Activated CD8-positive, alpha-beta memory T cell treated with anti-CD3 and anti-CD28 coated beads, Interleukin-2, amount 10 ng/mL, durations not matched to agents 7 days and 5 days (primary cell): ENCODE measurements around the gene ANKS1A. TPM values are rescaled to one million over a fixed set of nuclear protein-coding genes. Genes with fewer than 3 reads are reported as not detected.
"Not testable (repeated sequence)": the region's sequence is repeated elsewhere in the genome, so short reads cannot be mapped to it uniquely, and the experiment has no call there.

ENCODE experiments used
- ATAC-seq: fragments of 150-1000 bp; cut with Tn5 transposase; one replicate; pipeline ENCODE4 v1.10.0; 2021; ENCODE audit warnings: moderate library complexity
- CTCF ChIA-PET: fragments of 350-600 bp; sonication (Branson Sonifier 250); formaldehyde crosslinking; loops from one replicate; lab custom pipeline; 2021; ENCODE audit warnings: antibody characterized with exemption; lab: Charles Lee
- DNase-seq: peaks from one replicate; pipeline ENCODE4 v3.0.0-alpha.2; 2020
- H3K27ac Mint-ChIP-seq: one replicate; pipeline ENCODE4 v1.8.0; 2021; ENCODE audit warnings: mild to moderate bottlenecking, mixed read lengths
- H3K27me3 Mint-ChIP-seq: one replicate; pipeline ENCODE4 v1.8.0; 2021; ENCODE audit warnings: mixed read lengths
- H3K36me3 Mint-ChIP-seq: one replicate; pipeline ENCODE4 v1.8.0; 2021; ENCODE audit warnings: mild to moderate bottlenecking, mixed read lengths
- H3K4me1 Mint-ChIP-seq: one replicate; pipeline ENCODE4 v1.8.0; 2021; ENCODE audit warnings: mixed read lengths
- H3K4me3 Mint-ChIP-seq: one replicate; pipeline ENCODE4 v1.8.0; 2021; ENCODE audit warnings: mild to moderate bottlenecking, moderate library complexity, mixed read lengths
- H3K9me3 Mint-ChIP-seq: one replicate; pipeline ENCODE4 v1.8.0; 2022; ENCODE audit warnings: low read depth, mixed read lengths
- total RNA-seq, 2 experiments: library from RNA; stranded (reverse); gene quantifications; one replicate each; pipeline ENCODE4 v1.2.3, GENCODE V29; 2021

The ANKS1A gene
- total RNA-seq, 2 experiments from 2014 or later: 8.3 to 9.6 TPM

DNA sequence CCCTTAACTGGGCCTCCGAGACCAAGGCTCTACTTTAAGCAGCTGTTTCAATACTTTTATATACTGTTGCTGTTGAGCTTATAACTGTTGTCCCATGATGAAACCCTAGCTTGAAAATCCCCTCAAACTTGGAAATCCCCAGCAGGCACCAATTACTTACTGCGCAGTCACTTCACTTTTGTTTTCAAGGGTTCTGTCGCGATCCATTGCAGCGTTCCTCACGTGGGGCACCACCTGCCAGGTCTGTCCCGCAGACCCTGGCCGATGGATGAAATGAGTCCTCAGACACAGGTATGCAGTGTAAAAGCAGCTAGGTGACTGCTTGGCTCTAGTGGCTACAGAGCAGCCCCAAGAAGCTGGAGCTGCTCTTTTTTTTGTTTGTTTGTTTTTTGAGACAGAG lies 218.2 kb downstream of the ANKS1A start:
- H3K9me3 Mint-ChIP-seq, H3K4me3 Mint-ChIP-seq, ATAC-seq, DNase-seq, H3K4me1 Mint-ChIP-seq, H3K27ac Mint-ChIP-seq, H3K36me3 Mint-ChIP-seq: not testable (repeated sequence)
- CTCF ChIA-PET: interaction anchor here (1.3 kb wide), 2 partner anchors 9 to 33 kb away, joined by 3 to 4 read pairs; no protein-coding TSS in a partner anchor
- peaks cover 12% of the 10 kb centered on the region for H3K27me3 Mint-ChIP-seq

DNA sequence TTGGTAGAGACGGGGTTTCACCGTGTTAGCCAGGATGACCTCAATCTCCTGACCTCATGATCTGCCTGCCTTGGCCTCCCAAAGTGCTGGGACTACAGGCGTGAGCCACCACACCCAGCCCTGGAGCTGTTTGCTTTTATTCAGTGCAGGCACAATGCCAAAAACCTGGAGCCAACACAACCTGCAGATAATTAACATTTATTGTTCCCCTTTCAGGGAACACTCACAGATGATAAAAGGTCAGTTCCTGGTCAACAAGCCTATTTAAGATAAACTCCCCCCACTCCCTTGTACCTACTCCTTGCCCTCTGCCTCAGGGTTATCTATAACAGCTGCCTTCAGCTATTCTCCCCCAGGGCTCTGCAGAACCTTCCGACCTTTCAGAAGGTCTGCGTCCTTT lies 218.7 kb downstream of the ANKS1A start:
- H3K27ac Mint-ChIP-seq, ATAC-seq, H3K27me3 Mint-ChIP-seq, DNase-seq, H3K4me3 Mint-ChIP-seq, H3K9me3 Mint-ChIP-seq, H3K36me3 Mint-ChIP-seq, H3K4me1 Mint-ChIP-seq: not testable (repeated sequence)
- CTCF ChIA-PET: interaction anchor here (1.3 kb wide), 1 partner anchor 32 kb away, joined by 4 read pairs; no protein-coding TSS in a partner anchor

DNA sequence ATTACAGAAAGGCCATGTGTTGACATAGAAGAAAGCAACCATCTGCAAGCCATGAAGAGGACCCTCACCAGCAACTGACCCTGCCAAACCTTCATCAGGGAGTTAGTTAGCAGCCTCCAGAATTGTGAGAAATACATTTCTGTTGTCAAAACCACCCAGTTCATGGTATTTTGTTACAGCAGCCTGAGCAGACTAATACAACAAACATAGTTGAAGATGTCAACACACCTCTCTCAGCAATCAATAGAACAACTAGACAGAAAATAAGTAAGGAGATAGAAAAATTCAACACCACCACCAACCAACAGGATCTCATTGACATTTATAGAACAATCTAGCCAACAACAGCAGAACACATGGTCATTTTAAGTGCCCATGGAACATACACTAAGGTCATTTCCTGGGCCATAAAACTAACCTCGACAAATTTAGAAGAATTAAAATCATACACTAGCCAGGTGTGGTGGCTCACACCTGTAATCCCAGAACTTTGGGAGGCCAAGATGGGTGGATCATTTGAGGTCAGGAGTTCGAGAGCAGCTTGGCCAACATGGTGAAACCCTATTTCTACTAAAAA lies 219.3 kb downstream of the ANKS1A start:
- Mint-ChIP-seq H3K27ac (no peak overlapping the region), H3K9me3 (no peaks in the 10 kb centered on the region), H3K27me3 (peaks cover 4% of the 10 kb centered on the region), H3K36me3 (peaks cover 5% of the 10 kb centered on the region), H3K4me3 (no peak overlapping the region), H3K4me1 (peaks cover 6% of the 10 kb centered on the region)
- DNase-seq: no peak
- CTCF ChIA-PET: interaction anchor here (0.7 kb wide), 1 partner anchor 43 kb away, joined by 5 read pairs; no protein-coding TSS in a partner anchor
- ATAC-seq: no peak

DNA sequence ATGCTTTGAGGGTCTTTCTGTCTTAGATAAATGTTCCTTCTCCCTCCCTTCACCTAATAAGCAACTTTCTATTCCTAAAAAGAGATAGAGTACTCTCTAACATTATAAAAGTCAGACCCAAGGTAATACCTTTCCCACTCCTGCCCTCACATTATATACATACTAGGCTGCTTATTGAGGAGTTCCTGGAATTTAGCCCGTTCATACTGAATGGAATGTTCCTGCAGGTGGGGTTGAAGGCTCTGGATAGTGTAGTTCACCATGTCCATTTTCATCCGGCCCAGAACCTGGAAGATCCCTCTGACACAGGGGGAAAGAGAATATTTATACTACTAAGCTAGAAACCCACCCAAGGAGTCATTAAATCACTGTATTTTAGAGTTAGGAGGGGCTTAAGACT lies 231.7 kb downstream of the ANKS1A start:
- Mint-ChIP-seq H3K27me3 (peaks cover 11% of the 10 kb centered on the region), H3K36me3 (no peaks in the 10 kb centered on the region), H3K4me3 (no peak overlapping the region), H3K4me1 (no peaks in the 10 kb centered on the region), H3K9me3 (no peaks in the 10 kb centered on the region), H3K27ac (no peak overlapping the region)
- DNase-seq: no peak
- ATAC-seq: no peak
- CTCF ChIA-PET: no interaction called here

DNA sequence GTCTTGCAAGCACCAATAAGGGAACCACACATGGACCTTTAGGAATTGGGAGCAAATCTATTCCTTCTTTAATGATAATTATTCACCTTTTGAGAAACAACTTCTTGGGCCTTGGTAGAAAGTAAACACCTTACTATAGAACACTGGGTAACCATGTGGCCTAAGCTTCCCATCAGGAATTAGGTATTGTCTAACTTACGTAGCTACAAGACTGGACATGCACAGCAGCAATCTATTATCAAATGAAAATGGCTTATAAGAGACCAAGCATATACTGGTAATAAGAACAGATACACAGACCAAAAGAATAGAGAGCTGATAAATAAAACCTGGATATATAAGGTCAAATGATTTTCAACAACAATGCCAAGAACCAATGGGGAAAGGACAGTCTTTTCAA lies 235.3 kb downstream of the ANKS1A start:
- no peaks in the 10 kb centered on the region for H3K4me1 Mint-ChIP-seq
- H3K4me3 Mint-ChIP-seq: no peak overlapping the region
- no peak for DNase-seq
- no peak for ATAC-seq
- H3K27me3 Mint-ChIP-seq: peaks cover 33% of the 10 kb centered on the region
- H3K27ac Mint-ChIP-seq: no peak overlapping the region
- CTCF ChIA-PET: no interaction called here
- no peaks in the 10 kb centered on the region for H3K36me3 Mint-ChIP-seq
- H3K9me3 Mint-ChIP-seq: no peaks in the 10 kb centered on the region

DNA sequence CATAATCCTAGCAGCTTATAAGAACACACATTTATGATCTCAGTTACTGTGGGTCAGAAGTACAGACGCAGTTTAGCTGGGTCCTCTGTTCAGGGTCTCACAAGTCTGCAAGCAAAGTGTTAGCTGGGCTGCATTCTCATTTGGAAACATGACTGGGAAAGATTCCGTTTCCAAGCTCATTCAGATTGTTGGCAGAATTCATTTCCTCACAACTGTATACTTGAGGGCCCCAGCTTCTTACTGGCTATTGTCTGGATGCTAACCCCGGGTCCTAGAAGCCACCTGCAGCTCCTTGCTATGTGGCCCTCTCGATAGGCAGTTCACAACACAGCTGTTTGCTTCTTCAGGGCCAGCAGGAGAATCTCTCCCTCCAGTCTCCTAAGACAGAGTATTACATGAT lies 239.0 kb downstream of the ANKS1A start:
- Mint-ChIP-seq H3K4me1 (no peaks in the 10 kb centered on the region), H3K27me3 (peaks cover 42% of the 10 kb centered on the region), H3K9me3 (no peaks in the 10 kb centered on the region), H3K27ac (no peak overlapping the region), H3K4me3 (no peak overlapping the region), H3K36me3 (no peaks in the 10 kb centered on the region)
- ATAC-seq (no peak), DNase-seq (no peak)
- CTCF ChIA-PET: interaction anchor here (0.9 to 1.2 kb wide), 3 partner anchors 12 to 136 kb away, joined by 3 read pairs; no protein-coding TSS in a partner anchor

DNA sequence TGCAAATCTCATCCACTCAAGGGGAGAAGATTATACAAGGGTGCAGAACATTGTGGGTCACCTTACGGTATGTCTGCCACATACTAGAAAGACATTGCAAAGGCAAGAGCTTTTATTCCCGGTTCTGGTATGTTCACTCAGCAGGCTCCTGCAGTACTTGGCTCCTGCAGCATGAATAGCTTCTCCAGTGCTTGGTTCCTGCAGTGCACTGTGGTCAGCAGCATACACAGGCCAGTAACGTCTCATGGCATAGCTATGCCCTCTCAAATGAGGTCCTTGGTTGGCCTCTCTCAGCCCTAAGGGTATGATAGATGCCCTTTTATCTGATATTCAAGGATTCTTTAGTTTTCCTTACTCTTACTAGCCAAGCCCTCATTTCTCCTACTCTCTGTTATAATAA lies 239.4 kb downstream of the ANKS1A start:
- CTCF ChIA-PET: interaction anchor here (1.2 kb wide), 1 partner anchor 136 kb away, joined by 3 read pairs; no protein-coding TSS in a partner anchor
- Mint-ChIP-seq H3K27me3 (peaks cover 43% of the 10 kb centered on the region), H3K9me3 (no peaks in the 10 kb centered on the region), H3K36me3 (no peaks in the 10 kb centered on the region), H3K27ac (no peak overlapping the region), H3K4me1 (no peaks in the 10 kb centered on the region), H3K4me3 (no peak overlapping the region)
- no peak for ATAC-seq
- no peak for DNase-seq

DNA sequence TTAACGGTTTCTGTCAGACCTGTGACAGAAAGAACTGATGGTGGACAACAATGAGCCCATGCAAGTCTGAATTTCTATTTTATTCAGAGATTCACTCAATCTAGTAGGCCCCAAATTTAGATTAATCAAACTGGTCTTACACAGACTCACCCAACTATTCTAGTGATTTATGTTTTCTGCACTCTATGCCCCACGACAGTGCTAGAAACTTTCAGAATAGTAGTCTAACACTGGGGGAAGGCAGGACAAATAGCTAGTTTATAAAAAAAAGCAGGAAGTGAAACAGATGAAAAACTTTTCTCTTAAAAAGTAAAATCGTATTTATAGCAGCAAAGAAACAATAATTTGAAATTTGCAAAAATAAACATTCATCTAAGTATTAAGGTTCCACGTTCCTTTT lies 247.1 kb downstream of the ANKS1A start:
- Mint-ChIP-seq H3K27me3 (peaks cover 33% of the 10 kb centered on the region), H3K4me1 (peaks cover 12% of the 10 kb centered on the region), H3K36me3 (no peaks in the 10 kb centered on the region), H3K9me3 (no peaks in the 10 kb centered on the region), H3K27ac (no peak overlapping the region), H3K4me3 (no peak overlapping the region)
- no peak for ATAC-seq
- CTCF ChIA-PET: interaction anchor here (1.8 kb wide), 1 partner anchor 70 kb away, joined by 6 read pairs; no protein-coding TSS in a partner anchor
- DNase-seq: no peak

DNA sequence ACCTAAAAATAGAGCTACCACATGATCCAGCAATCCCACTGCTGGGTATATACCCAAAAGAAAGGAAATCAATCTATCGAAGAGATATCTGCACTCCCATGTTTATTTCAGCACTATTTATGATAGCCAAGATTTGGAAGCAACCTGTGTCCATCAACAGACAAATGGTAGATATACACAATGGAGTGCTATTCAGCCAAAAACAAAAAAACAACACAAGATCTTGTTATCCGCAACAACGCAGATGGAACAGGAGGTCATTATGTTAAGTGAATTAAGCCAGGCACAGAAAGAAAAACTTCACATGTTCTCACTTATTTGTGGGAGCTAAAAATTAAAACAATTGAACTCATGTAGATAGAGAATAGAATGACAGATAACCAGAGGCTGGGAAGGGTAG lies 249.1 kb downstream of the ANKS1A start:
- H3K9me3 Mint-ChIP-seq, ATAC-seq, H3K4me3 Mint-ChIP-seq, H3K36me3 Mint-ChIP-seq, H3K27ac Mint-ChIP-seq, DNase-seq: not testable (repeated sequence)
- Mint-ChIP-seq H3K27me3 (peaks cover 35% of the 10 kb centered on the region), H3K4me1 (peaks cover 23% of the 10 kb centered on the region)
- CTCF ChIA-PET: interaction anchor here (0.8 to 5.2 kb wide), 5 partner anchors 16 to 678 kb away, joined by 3 to 46 read pairs (median 5); no protein-coding TSS in a partner anchor

DNA sequence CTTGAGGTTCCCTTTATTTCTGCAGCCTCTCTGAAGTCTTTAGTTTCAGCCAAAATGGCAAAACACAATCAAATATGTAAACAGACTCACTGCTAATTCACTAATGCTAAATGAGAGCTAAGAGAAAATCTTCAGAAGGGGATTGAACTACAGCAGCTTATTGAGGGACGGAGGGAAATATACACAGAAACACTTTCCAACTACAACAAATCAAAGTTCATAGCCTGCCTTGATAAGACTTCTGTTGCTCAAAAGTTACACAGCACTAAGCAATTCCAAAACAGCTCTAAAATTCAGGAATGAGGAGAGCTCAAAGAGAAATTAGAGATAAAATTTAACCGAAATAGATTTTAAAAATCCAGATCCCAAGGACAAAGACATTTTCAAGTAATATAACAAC lies 250.4 kb downstream of the ANKS1A start:
- peaks cover 23% of the 10 kb centered on the region for H3K4me1 Mint-ChIP-seq
- no peak overlapping the region for H3K27ac Mint-ChIP-seq
- CTCF ChIA-PET: interaction anchor here (0.8 to 5.2 kb wide), 34 partner anchors 9 to 889 kb away, joined by 3 to 46 read pairs (median 4); partner anchors contain the start of gene SNRPC
- peaks cover 37% of the 10 kb centered on the region for H3K27me3 Mint-ChIP-seq
- H3K4me3 Mint-ChIP-seq: no peak overlapping the region
- H3K9me3 Mint-ChIP-seq: no peaks in the 10 kb centered on the region
- H3K36me3 Mint-ChIP-seq: no peaks in the 10 kb centered on the region
- ATAC-seq (no peak), DNase-seq (no peak)

DNA sequence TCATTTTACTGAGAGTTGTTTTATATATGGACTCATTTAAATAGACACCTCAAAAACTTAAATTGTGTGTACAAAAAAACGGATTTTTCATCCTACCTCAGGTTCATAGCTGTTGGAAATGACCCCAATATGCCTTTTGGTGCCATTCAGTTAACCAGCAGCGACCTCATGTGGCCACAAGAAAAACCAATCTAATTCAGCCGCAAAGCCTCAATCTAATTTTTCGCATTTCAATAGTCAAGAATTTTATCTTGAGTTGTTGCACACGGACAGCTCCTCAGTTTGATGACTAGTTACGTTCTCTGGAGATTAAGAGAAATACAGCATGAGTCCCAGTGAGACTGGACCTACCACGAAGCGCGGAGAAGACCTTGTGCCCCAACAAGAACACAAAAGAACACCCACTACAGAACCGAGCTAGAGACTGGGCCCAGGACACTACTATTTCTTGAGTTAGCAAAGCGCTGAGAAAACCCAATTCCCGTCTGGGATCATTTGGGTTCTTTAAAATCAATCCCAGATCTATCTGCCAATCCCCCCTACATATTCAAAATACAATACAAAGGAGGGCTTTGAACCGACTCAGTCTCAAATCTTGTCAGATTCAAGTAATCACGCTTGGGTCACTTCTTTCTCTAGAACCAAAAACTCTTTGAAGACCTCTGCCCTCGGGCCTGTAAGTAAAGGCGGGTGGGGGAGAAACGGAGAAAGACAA lies 251.0 kb downstream of the ANKS1A start:
- H3K27ac Mint-ChIP-seq: no peak overlapping the region
- peaks cover 37% of the 10 kb centered on the region for H3K27me3 Mint-ChIP-seq
- peaks cover 20% of the 10 kb centered on the region for H3K4me1 Mint-ChIP-seq
- ATAC-seq (peak; percentile 32), DNase-seq (peak; percentile 67)
- H3K4me3 Mint-ChIP-seq: peak overlapping the region; percentile 14
- CTCF ChIA-PET: interaction anchor here (0.6 to 5.2 kb wide), 37 partner anchors 8 to 890 kb away, joined by 3 to 46 read pairs (median 4); partner anchors contain the start of gene SNRPC
- H3K36me3 Mint-ChIP-seq: no peaks in the 10 kb centered on the region
- H3K9me3 Mint-ChIP-seq: no peaks in the 10 kb centered on the region

DNA sequence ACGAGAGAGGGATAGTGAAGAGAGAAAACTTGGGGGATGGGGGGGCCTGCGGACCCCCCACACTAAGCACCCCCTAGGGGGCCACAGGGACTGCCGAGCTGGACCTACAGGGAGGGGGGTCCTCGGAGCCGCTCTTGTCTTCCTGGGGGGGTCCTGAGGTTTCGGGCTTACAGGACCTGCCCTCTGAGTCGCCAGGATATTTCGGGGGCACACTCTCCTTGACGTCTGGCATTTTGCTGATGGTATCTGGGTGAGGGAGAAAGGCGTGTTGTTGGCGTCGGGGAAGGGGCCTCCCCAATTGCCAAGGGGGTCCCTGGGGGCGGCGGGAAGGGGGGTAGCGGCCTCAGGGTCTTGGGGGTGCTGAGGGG lies 251.6 kb downstream of the ANKS1A start:
- peak; percentile 23 for ATAC-seq
- peak overlapping the region; percentile 14 for H3K4me3 Mint-ChIP-seq
- H3K36me3 Mint-ChIP-seq: no peaks in the 10 kb centered on the region
- H3K27ac Mint-ChIP-seq: no peak overlapping the region
- peaks cover 37% of the 10 kb centered on the region for H3K27me3 Mint-ChIP-seq
- no peaks in the 10 kb centered on the region for H3K9me3 Mint-ChIP-seq
- CTCF ChIA-PET: interaction anchor here (0.6 to 5.2 kb wide), 21 partner anchors 8 to 890 kb away, joined by 3 to 46 read pairs (median 4); partner anchors contain the start of gene SNRPC
- no peak for DNase-seq
- peaks cover 20% of the 10 kb centered on the region for H3K4me1 Mint-ChIP-seq
